ENCODE data around the gene KCNJ2.

Gene KCNJ2

DNA sequence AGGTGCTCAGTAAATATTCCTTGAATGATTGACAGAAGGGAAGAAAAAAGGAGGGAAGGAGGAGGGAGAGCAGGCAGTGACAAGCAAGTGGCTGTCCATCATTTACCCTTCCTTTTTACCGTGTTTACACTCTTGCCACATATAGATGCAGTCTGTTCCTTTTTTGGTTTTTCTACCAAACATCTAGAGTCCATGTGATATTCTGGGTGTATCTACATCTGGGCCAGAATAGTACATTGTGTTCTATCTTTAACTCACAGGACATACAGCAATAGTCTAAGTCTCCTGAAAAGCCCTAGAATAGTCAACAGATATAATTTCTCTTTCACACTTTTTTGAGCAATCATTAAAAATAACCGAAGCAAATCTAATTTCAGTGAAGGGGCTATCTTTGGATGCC lies 33.5 kb downstream of the KCNJ2 start:
- DNase-seq (ENCODE audit: low read depth in 1 of 2, low spot score in 1 of 2) = no peak

DNA sequence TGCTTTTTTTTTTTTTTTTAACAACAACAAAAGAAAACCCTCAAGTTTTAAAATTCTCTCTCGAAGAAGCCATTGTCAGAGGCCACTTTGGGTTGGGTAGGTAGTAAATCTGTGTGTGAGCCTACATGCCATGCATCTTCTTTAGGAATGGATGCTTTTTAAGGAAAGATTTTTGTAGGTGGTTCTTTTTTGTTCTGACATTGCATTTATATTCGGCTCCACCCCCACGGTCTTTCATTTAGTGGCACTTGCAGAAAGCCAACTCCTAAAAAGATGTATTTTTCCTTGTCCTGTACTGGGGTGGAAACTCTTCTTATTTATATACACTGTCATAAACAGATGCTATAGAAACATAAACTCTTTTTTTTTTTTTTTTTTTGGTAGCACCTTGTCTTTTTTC lies 35.1 kb downstream of the KCNJ2 start:
- DNase-seq (ENCODE audit: low read depth in 1 of 2, low spot score in 1 of 2) = no peak

DNA sequence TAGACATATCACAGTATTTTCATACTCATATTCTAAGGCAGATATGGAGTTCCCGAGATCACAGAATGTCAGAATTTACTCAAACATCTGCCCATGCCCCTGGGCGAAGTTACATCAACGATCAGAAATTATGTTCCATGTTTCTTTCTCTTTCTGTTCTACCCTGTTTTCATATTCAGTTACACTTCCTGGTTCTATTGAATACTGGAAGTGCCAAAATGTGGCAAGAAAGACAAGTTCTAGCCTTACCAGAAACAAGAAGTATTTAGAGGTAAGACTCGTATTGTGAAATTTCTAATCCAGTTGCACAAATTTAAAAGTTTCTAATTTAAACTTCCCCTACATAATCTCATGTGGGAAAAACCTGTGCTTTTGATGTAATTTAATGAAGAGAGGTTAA lies 36.1 kb downstream of the KCNJ2 start:
- DNase-seq (ENCODE audit: low read depth in 1 of 2, low spot score in 1 of 2) = no peak

DNA sequence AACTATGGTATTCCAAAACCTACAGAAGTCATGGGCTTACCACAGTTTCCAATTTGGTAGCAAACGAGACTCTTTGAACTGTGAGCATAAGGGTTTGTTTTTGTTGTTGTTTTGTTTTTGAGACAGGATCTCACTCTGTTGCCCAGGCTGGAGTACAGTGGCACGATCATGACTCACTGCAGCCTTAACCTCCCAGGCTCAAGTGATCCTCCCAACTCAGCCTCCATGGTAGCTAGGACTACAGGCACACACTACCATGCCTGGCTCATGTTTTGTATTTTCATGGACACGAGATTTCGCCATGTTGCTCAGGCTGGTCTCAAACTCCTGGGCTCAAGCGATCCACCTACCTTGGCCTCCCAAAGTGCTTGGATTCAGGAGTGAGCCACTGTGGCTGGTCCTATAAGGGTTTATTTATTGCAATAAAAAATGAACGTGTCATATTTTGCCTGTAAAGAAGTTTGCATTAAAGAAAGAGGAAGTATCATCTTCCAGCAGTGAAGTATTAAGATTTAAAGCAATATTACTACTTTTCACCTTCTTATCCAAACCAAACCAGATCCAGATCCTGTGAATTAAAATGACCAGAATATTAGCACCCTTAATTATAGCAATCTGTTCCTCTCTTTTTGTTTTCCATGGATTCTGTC lies 37.2 kb downstream of the KCNJ2 start:
- no peak for DNase-seq (ENCODE audit: low read depth in 1 of 2, low spot score in 1 of 2)

- DNase-seq (ENCODE audit: low read depth in 1 of 2, low spot score in 1 of 2) = no peak
These were observed 37.9 kb downstream of the KCNJ2 start for GRCh38 chr17:70207184-70207583.

DNA sequence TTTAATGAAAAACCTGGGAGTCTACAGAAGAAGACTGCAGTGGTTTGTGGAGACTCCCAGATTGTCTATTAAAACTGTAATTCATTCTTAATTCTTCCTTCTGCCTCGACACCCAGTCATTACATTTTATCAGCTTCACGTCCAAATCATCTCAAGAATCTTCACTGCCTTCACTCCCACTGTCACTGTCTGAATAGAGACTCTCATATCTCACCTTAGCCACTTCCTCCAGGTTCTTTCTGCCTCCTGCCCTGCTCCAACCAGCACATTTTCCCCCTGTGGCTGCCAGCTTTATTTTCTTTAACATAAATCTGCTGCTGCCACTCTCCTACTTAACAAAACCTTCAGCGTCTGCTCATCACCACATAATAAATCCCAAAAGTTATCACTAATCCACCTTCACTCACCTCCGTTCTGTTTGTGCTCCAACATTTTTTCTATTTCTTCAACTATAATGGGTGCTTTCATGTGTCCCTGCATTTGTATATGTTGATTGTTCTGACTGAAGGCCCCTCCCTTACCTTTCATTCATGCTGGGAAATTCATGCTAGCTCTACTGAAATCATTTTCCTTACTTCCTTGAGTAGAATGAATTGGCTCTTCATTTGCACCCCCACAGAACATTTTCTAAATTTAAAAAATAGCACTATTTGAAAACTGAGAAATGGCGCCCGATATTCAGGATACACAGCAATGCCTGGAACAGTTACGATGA lies 38.9 kb downstream of the KCNJ2 start:
- DNase-seq (ENCODE audit: low read depth in 1 of 2, low spot score in 1 of 2) = no peak

DNA sequence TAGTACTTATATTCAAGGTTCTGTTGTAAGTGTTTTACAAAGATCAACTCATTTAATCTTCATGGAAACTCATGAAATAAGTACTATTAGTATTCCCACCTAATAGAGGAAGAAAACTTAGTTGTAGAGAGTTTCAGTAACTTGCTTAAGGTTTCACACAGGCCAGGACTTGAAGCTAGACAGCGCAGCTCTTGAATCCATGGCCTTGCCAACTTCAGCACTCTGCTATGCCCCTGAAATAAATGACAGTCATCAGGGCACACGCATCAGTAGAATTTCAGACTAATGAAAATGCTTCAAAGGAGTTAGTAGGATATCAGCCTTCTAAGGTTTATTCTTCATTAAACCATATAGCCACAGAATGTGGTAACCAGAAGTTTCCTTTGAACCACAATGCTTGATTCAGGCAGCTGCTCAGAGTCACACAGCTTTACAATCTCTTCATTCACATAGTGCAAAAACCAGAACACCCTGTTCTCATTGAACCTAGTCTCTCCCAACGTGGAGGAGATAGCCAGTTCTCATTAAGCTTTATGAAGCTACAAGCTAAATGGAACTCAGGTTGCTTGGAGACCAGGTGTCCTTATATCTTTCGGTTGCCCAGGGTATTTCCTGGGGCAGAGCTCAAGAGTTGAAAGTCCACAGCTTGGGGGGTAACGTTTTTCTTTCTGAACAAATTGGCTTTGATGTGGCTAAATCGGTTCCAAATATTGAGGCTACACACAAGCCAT lies 39.7 kb downstream of the KCNJ2 start:
- DNase-seq (ENCODE audit: low read depth in 1 of 2, low spot score in 1 of 2) = no peak

GRCh38 chr17:70215656-70216055 lies 46.3 kb downstream of the KCNJ2 start:
- DNase-seq (ENCODE audit: low read depth in 1 of 2, low spot score in 1 of 2) = no peak

GRCh38 chr17:70217571-70217970 lies 48.2 kb downstream of the KCNJ2 start:
- DNase-seq (ENCODE audit: low read depth in 1 of 2, low spot score in 1 of 2) = no peak

DNA sequence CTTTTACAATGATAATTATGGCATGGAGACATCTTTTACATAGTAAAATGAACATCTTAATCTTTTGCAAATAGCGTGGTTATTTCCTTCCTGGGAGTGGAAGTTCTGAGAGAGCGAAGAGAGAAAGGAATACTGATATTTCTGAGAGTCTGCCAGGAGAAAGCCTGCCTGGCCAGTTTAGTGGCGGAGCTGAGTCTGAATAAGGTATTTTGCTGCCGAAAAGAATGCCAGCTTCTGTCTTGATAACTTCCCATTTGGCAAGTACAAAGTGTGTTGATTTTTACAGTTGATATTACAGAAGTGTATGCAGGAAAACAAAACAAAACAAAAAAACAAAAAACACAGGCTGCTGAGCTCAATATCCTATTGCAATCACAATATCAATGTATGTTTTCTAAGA lies 55.9 kb downstream of the KCNJ2 start:
- no peak for DNase-seq (ENCODE audit: low read depth in 1 of 2, low spot score in 1 of 2)
